ENCODE measurements around the gene MRPS15. TPM values are rescaled to one million over a fixed set of nuclear protein-coding genes. Genes with fewer than 3 reads are reported as not detected.

MRPS15 gene
- total and polyA plus RNA-seq, 2 donors (not counting 3 experiments of a cell fraction or from before 2014, with no cell fraction given) = 47.1 to 105 TPM

DNA sequence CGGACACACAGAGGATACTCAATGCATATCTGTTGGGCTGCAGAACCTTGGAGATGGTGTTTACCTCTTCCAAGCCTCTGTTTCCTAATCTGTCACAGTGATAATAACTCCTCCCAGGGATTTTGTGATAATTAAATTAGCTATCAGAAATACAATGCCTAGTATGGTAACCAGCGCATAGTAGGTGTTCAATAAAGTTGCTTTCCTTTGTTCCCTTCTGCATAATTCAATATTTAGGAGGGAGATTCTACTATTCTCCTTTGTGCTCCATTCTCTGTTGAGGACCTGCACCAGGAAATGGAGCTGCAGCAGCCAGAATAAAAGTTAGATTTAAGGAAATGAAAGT, 21.9 kb upstream of the MRPS15 start:
- no TSS peak for BruUV-seq (replicated peaks)

More for the DNA sequence above, 21.9 kb upstream of the MRPS15 start:
- POLR2A ChIA-PET = no interaction called here
- no peaks in the 10 kb centered on the region for H4K20me1 ChIP-seq (replicated peaks; ENCODE audit: control insufficient read depth, extremely low read depth, insufficient read depth, low read length)
- H3K9me3 ChIP-seq (replicated peaks; ENCODE audit: control insufficient read depth, insufficient read depth, low read length) = no peaks in the 10 kb centered on the region
- no peak overlapping the region for H3K9ac ChIP-seq (replicated peaks; ENCODE audit: extremely low read depth, insufficient read depth, low read length)
- FAIRE-seq = no peak
- H2AFZ ChIP-seq (ENCODE audit: low read depth, low read length) = no peak overlapping the region
- H3K4me3 ChIP-seq (replicated peaks in 1 of 3; ENCODE audit: insufficient read depth in 1 of 3, low read depth in 1 of 3, low read length in 3 of 3) = no peak overlapping the region
- H3K36me3 ChIP-seq (ENCODE audit: control insufficient read depth in 2 of 2, extremely low read depth in 1 of 2, insufficient read depth in 2 of 2, low read length in 2 of 2) = no peaks in the 10 kb centered on the region
- dilution Hi-C loops (cut with MboI; ENCODE audit: extremely low pct_ligation_motif_present, low sequenced_read_pairs) = no loop called here
- no peaks in the 10 kb centered on the region for H3K79me2 ChIP-seq (ENCODE audit: control insufficient read depth, insufficient read depth, low read length)
- peaks cover under 1 to 2% of the 10 kb centered on the region in 2 experiments for H3K27me3 ChIP-seq (ENCODE audit: control insufficient read depth in 2 of 2, insufficient read depth in 2 of 2, low read length in 2 of 2)
- no peak overlapping the region for H3K27ac ChIP-seq (ENCODE audit: insufficient read depth, low read depth, low read length)
- TF ChIP-seq, protein P1, sequence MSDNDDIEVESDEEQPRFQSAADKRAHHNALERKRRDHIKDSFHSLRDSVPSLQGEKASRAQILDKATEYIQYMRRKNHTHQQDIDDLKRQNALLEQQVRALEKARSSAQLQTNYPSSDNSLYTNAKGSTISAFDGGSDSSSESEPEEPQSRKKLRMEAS (IDR thresholded peaks at IDR 0.05; ENCODE audit: insufficient read depth, insufficient read length) = no peak
- TF ChIP-seq POLR2A (IDR thresholded peaks at IDR 0.05; ENCODE audit: low read depth, low read length) (no peak), GATA2 (IDR thresholded peaks at IDR 0.05; ENCODE audit: insufficient read depth, insufficient read length, low read depth, low read length) (no peak), POLR2AphosphoS5 (IDR thresholded peaks at IDR 0.05; ENCODE audit: insufficient read depth, low read depth, low read length) (no peak), JUN (IDR thresholded peaks at IDR 0.05; ENCODE audit: borderline replicate concordance, insufficient read depth, insufficient read length, low read depth) (no peak), MYC (IDR thresholded peaks at IDR 0.05; ENCODE audit: low read depth, low read length) (no peak), FOS (IDR thresholded peaks at IDR 0.05; ENCODE audit: borderline replicate concordance, insufficient read depth, low read length) (no peak), EZH2 (IDR thresholded peaks at IDR 0.05; ENCODE audit: borderline replicate concordance, low read depth, low read length, severe bottlenecking) (no peak)
- TF ChIP-seq, protein P2, sequence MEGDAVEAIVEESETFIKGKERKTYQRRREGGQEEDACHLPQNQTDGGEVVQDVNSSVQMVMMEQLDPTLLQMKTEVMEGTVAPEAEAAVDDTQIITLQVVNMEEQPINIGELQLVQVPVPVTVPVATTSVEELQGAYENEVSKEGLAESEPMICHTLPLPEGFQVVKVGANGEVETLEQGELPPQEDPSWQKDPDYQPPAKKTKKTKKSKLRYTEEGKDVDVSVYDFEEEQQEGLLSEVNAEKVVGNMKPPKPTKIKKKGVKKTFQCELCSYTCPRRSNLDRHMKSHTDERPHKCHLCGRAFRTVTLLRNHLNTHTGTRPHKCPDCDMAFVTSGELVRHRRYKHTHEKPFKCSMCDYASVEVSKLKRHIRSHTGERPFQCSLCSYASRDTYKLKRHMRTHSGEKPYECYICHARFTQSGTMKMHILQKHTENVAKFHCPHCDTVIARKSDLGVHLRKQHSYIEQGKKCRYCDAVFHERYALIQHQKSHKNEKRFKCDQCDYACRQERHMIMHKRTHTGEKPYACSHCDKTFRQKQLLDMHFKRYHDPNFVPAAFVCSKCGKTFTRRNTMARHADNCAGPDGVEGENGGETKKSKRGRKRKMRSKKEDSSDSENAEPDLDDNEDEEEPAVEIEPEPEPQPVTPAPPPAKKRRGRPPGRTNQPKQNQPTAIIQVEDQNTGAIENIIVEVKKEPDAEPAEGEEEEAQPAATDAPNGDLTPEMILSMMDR (IDR thresholded peaks at IDR 0.05; ENCODE audit: extremely low read depth in 1 of 2, insufficient read depth in 1 of 2, low read depth in 1 of 2, low read length in 2 of 2) = no peak
- DNase-seq (ENCODE audit: low read depth, low spot score) = no peak
- intact Hi-C loops (cut with micrococcal nuclease) = no loop called here
- H3K9me1 ChIP-seq (replicated peaks; ENCODE audit: control insufficient read depth, extremely low read depth, insufficient read depth, low read length) = no peaks in the 10 kb centered on the region
- CTCF ChIA-PET = no interaction called here
- H3K4me2 ChIP-seq (ENCODE audit: insufficient read depth, low read length) = no peak overlapping the region
- no peaks in the 10 kb centered on the region for H3K4me1 ChIP-seq (ENCODE audit: control insufficient read depth, extremely low read depth, insufficient read depth, low read length)

Measured in endothelial cell of umbilical vein (primary cell).